Fibroblast of lung (primary cell): ENCODE data around the gene PSMC1. TPM values are rescaled to one million over a fixed set of nuclear protein-coding genes. Genes with fewer than 3 reads are reported as not detected.

ENCODE experiments used
- DNase-seq, 2 donors: peaks; one replicate each; pipeline versions ENCODE4 v3.0.0 to v3.0.0-alpha.2; 2010; ENCODE audit warnings: low read depth in 2 of 2
- H2AFZ ChIP-seq: 2 replicates; pipeline ENCODE4 v1.5.1; 2012; ENCODE audit warnings: low read length, control low read depth, inconsistent platforms
- H3K27ac ChIP-seq: 2 replicates; pipeline ENCODE4 v1.5.1; 2011; ENCODE audit warnings: low read length, control low read depth; ENCODE audit not compliant: insufficient read depth
- H3K27me3 ChIP-seq: 2 replicates; pipeline ENCODE4 v1.5.1; 2011; ENCODE audit warnings: mild to moderate bottlenecking, low read length; ENCODE audit not compliant: control insufficient read depth, insufficient read depth
- H3K36me3 ChIP-seq: 2 replicates; pipeline ENCODE4 v1.5.1; 2011; ENCODE audit warnings: low read length; ENCODE audit not compliant: control insufficient read depth, insufficient read depth
- H3K4me1 ChIP-seq: 2 replicates; pipeline ENCODE4 v1.5.1; 2011; ENCODE audit warnings: low read length; ENCODE audit not compliant: control insufficient read depth, insufficient read depth; ENCODE audit errors: extremely low read depth
- H3K4me2 ChIP-seq: 2 replicates; pipeline ENCODE4 v1.5.1; 2011; ENCODE audit warnings: low read length, control low read depth; ENCODE audit not compliant: insufficient read depth; ENCODE audit errors: extremely low read depth
- H3K4me3 ChIP-seq, 4 experiments: fragments of 200-600 bp in 1 of 4; sonication (generic) in 1 of 4; replicated peaks in 1 of 4; 2 replicates each; pipeline ENCODE4 v1.5.1; 2011 to 2016; ENCODE audit warnings: low read length in 4 of 4, low read depth in 3 of 4, mild to moderate bottlenecking in 3 of 4, control low read depth in 2 of 4, inconsistent platforms in 1 of 4, mixed read lengths in 1 of 4; ENCODE audit not compliant: insufficient read depth in 1 of 4; ENCODE audit errors: control extremely low read depth in 1 of 4
- H3K79me2 ChIP-seq: 2 replicates; pipeline ENCODE4 v1.5.1; 2012; ENCODE audit warnings: mild to moderate bottlenecking, low read length, inconsistent platforms; ENCODE audit not compliant: control insufficient read depth, insufficient read depth
- H3K9ac ChIP-seq: 2 replicates; pipeline ENCODE4 v1.5.1; 2011; ENCODE audit warnings: mild to moderate bottlenecking, low read length, control low read depth; ENCODE audit not compliant: insufficient read depth
- H3K9me3 ChIP-seq: 2 replicates; pipeline ENCODE4 v1.5.1; 2012; ENCODE audit warnings: low read depth, low read length; ENCODE audit not compliant: control insufficient read depth, insufficient read depth
- H4K20me1 ChIP-seq: 2 replicates; pipeline ENCODE4 v1.5.1; 2011; ENCODE audit warnings: low read length; ENCODE audit not compliant: control insufficient read depth, insufficient read depth; ENCODE audit errors: extremely low read depth
- EZH2 ChIP-seq: IDR thresholded peaks from 2 replicates; pipeline ENCODE4 v1.5.1; 2012; ENCODE audit warnings: low read length, control low read depth, mild to moderate bottlenecking; ENCODE audit errors: missing control alignments
- polyA plus RNA-seq, 2 donors: library from polyadenylated mRNA; depleted of rRNA in 1 of 2; stranded (reverse) in 1 of 2; unstranded in 1 of 2; fragments of >200 nt; gene quantifications; 2 replicates each; pipeline ENCODE4 v1.2.1, GENCODE V29; 2011 to 2012; ENCODE audit warnings: missing spikeins in 1 of 2
- total RNA-seq: library from RNA; depleted of rRNA; stranded (reverse); fragments of >200 nt; gene quantifications from 2 replicates; pipeline ENCODE4 v1.2.1, GENCODE V29; 2014
- TF ChIP-seq, protein P1 (sequence below), 2 donors: IDR thresholded peaks in 1 of 2; conservative IDR thresholded peaks in 1 of 2; 1 replicate in 1 of 2; 2 replicates in 1 of 2; pipeline ENCODE4 v1.5.1; 2011 to 2012; ENCODE audit warnings: low read length in 2 of 2, control low read depth in 1 of 2, inconsistent platforms in 1 of 2, low read depth in 1 of 2, mild to moderate bottlenecking in 1 of 2

PSMC1 gene
- total and polyA plus RNA-seq, 2 donors (not counting 1 experiment from before 2014, with no cell fraction given): 112 to 274 TPM

DNA sequence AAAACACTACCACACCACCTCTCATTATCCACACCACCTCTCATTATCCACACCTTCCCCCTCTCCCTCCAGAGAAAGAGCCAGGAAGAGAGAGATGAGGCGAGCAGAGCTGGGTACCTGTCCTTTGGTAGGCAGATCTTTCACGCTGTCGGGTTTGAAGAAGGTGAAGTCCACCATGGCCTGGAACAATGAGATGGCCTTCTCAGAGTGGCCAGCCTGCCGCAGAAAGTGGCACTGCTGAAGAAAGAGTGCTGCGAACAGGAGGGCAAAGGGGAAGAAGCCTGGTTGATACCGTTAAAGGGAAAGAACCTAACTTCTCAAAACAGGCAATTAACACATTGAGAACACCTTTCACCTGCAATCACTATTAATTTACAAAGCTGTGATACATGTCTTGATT lies 44.8 kb downstream of the PSMC1 start:
- peaks cover 2% of the 10 kb centered on the region for H3K36me3 ChIP-seq
- H3K9ac ChIP-seq: no peak overlapping the region
- H3K79me2 ChIP-seq: no peaks in the 10 kb centered on the region
- no peaks in the 10 kb centered on the region for H3K4me1 ChIP-seq
- TF ChIP-seq EZH2: no peak
- no peaks in the 10 kb centered on the region for H4K20me1 ChIP-seq
- H3K4me2 ChIP-seq: no peak overlapping the region
- no peaks in the 10 kb centered on the region for H3K27me3 ChIP-seq
- H3K27ac ChIP-seq: no peak overlapping the region
- no peak overlapping the region for H2AFZ ChIP-seq
- no peaks in the 10 kb centered on the region for H3K9me3 ChIP-seq
- no peak overlapping the region for H3K4me3 ChIP-seq
- no peak for DNase-seq

DNA sequence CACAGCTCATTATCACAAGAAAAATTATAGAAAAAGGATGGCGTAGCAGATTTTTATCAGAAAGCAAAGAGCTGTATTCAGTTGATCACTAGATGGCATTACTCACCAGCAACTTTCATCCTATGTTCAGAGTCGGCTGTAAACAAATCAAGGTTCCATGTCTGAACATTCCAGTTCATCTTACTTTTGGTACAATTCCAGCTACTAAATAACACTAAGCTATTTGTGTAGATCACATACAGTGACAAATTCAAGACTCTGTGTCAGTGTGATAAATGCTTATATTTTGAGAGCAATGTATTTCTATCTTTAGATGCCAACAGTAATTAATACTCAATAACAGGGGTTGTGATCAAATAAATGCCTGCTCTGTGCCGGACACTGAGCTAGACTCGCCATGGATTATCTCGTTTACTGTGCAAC lies 45.3 kb downstream of the PSMC1 start:
- Histone ChIP-seq H2AFZ (no peak overlapping the region), H3K4me2 (no peak overlapping the region), H3K4me3 (no peak overlapping the region), H3K4me1 (no peaks in the 10 kb centered on the region), H3K9me3 (no peaks in the 10 kb centered on the region), H3K27me3 (no peaks in the 10 kb centered on the region), H3K36me3 (peaks cover 2% of the 10 kb centered on the region), H3K79me2 (no peaks in the 10 kb centered on the region), H3K9ac (no peak overlapping the region), H3K27ac (no peak overlapping the region), H4K20me1 (no peaks in the 10 kb centered on the region)
- TF ChIP-seq, protein P1, sequence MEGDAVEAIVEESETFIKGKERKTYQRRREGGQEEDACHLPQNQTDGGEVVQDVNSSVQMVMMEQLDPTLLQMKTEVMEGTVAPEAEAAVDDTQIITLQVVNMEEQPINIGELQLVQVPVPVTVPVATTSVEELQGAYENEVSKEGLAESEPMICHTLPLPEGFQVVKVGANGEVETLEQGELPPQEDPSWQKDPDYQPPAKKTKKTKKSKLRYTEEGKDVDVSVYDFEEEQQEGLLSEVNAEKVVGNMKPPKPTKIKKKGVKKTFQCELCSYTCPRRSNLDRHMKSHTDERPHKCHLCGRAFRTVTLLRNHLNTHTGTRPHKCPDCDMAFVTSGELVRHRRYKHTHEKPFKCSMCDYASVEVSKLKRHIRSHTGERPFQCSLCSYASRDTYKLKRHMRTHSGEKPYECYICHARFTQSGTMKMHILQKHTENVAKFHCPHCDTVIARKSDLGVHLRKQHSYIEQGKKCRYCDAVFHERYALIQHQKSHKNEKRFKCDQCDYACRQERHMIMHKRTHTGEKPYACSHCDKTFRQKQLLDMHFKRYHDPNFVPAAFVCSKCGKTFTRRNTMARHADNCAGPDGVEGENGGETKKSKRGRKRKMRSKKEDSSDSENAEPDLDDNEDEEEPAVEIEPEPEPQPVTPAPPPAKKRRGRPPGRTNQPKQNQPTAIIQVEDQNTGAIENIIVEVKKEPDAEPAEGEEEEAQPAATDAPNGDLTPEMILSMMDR (conservative IDR thresholded peaks at IDR 0.05 in 1 of 2, IDR thresholded peaks at IDR 0.05 in 1 of 2; ENCODE audit: low read depth in 1 of 2, low read length in 2 of 2): peak; percentile 51 to 65
- no peak for TF ChIP-seq EZH2
- DNase-seq: peak; percentile 59 to 83

- Histone ChIP-seq H4K20me1 (no peaks in the 10 kb centered on the region), H3K4me2 (no peak overlapping the region), H3K27me3 (no peaks in the 10 kb centered on the region), H3K4me1 (no peaks in the 10 kb centered on the region), H3K27ac (no peak overlapping the region), H3K9me3 (no peaks in the 10 kb centered on the region), H3K36me3 (peaks cover 2% of the 10 kb centered on the region), H3K79me2 (no peaks in the 10 kb centered on the region), H2AFZ (no peak overlapping the region), H3K4me3 (no peak overlapping the region), H3K9ac (no peak overlapping the region)
- no peak for DNase-seq
- no peak for TF ChIP-seq EZH2
- TF ChIP-seq, protein P1 (conservative IDR thresholded peaks at IDR 0.05 in 1 of 2, IDR thresholded peaks at IDR 0.05 in 1 of 2; ENCODE audit: low read depth in 1 of 2, low read length in 2 of 2): no peak
Measured at GRCh38 chr14:90302529-90303303, 46.4 kb downstream of the PSMC1 start.
